HG02938 (cell line): ENCODE measurements around the gene MT1HL1.
"Not testable (repeated sequence)": the region's sequence is repeated elsewhere in the genome, so short reads cannot be mapped to it uniquely, and the experiment has no call there.

Experiments used
- ATAC-seq: cut with Tn5 transposase; IDR thresholded peaks from one replicate; pipeline ENCODE4 v1.9.1; 2021; ENCODE audit warnings: mild to moderate bottlenecking, moderate library complexity; ENCODE audit not compliant: unreplicated experiment

The MT1HL1 gene

DNA sequence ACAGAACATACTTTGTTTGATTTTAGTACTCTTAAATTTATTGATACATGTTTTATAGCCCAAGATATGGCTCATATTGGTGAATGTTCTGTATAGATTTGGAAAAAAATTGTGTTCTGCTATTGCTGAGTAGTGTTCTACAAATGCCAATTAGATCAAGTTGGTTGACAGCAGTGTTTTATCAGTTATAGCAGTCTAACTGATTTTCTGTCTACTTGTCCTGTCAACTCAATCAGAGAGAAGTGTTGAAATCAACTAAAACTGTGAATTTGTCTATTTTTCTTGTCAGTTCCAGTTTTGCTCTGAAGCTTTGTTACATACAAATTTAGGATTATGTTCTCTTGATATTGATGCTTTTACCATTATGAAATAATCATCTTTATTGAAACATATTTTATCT lies 14.7 kb upstream of the MT1HL1 start:
- ATAC-seq, result no peak

DNA sequence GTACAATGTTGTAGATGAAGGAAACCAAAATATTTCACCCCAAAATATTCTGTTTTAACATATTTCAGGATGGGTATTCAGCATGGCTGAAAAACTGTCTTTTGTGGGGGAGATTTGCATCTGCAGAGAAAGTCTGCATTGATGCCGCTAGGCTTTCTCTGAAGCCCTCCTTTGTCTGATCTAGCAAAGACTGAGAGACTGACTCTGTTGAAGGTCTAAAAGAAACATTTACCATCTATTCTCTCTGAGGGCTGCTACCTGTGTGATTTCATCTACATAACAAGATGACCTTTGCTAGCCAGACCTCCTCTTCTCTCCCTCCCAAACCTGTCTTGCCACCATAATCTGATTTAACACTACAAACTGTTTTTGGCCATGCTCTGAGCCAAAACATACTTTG lies 12.4 kb upstream of the MT1HL1 start:
- ATAC-seq, result no peak

DNA sequence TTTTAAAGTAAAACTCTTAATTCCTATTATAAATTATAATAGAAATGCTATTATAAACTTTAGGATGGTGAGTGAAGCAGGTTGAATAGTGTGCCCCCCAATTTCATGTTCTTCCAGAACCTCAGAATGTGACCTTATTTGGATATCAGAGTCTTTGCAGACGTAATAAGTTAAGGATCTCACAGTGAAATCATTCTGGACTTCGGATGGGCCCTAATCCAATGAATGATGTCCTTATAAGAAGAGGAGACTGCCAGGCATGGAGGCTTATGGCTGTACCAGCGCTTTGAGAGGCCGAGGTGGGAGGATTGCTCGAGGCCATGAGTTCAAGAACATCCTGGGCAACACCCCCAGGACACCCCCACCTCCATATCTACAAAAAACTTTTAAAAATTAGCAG lies 9.4 kb upstream of the MT1HL1 start:
- no peak for ATAC-seq

- no peak for ATAC-seq
Observed at GRCh38 chr1:237012788-237013383, 8.6 kb upstream of the MT1HL1 start.

DNA sequence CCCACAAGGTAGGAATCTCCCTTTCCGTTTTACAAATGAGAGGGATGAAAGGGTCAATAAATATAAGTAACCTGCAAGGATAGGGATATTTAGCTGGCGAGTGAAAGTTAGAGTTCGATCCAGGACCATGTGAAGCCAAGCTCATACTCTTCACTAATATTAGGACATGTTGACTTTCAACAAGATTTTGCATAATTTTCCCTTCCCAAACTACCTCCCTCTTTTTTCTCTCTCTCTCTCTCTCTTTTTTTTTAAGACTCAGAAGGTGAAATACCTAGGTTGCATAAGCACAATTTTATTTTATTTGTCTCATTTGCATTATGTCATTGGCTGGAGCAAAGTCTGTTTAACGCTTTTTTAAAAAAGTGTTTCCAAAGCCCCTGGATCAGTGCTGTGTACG lies 8.1 kb upstream of the MT1HL1 start:
- no peak for ATAC-seq

- ATAC-seq, result no peak
Observed at GRCh38 chr1:237011432-237011831, 7.2 kb upstream of the MT1HL1 start.

DNA sequence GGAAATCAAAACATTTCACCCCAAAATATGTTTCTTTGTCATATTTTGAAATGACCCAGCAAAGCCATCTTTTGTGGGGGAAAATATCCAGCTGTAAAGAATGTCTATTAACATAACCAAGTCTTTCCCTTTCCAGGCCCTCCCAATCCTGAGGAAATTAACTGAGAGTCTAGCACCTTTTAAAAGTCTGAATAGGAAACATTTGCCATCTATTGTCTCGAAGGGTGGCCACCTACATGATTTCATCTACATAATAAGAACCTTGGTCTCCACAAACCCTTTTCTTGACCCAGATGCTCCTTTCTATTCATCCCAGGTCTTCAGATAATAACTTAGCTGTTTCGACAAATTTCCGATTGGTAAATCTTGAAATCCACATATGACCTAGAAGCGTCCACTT lies 5.4 kb upstream of the MT1HL1 start:
- ATAC-seq, result no peak

GRCh38 chr1:237007147-237007881 lies 3.1 kb upstream of the MT1HL1 start:
- no peak for ATAC-seq

GRCh38 chr1:237005674-237006073 lies 1.4 kb upstream of the MT1HL1 start:
- ATAC-seq, result no peak

DNA sequence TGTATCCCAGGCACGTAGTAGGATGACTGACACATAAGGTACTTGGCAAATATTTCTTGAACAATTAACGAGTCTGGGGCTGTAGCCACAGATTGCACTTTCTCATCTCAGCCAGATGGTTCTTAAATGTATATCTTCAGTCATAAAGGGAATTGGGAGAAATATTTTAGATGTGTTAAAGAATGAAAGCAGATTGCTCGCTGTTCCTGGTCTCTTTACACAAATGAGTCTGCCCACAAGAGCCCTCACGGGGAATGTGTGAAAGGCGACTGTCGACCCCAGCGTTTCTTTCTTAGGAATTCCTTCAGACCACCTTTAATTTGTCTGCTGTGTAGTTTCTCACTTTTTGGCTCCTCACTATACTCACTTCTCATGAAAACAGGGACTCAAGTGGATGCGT lies 725 bp downstream of the MT1HL1 start:
- ATAC-seq, result no peak

- ATAC-seq, result no peak
Observed at GRCh38 chr1:237000191-237000590, 4.0 kb downstream of the MT1HL1 start.

GRCh38 chr1:236998546-236998945 lies 5.7 kb downstream of the MT1HL1 start:
- no peak for ATAC-seq

DNA sequence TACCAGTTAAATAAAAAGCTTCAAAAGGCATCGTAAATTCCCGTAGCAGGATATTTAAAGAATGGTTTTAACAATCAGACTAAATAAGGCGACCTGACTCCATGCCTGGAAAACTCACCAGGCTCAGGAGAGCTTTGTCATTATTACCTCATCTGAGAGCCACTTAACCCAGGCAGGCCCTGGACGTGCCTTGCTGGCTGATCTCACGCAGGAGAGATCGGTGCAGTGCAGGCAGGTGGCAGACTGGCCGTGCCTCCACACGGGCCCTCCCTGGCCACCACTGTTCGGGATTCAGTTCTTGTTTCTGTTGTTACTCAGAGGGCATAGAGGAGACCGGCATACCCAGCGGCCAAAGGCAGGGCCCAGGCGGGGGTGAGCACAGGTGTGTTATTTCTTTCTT lies 6.4 kb downstream of the MT1HL1 start:
- no peak for ATAC-seq

- no peak for ATAC-seq
Observed at GRCh38 chr1:236997361-236997760, 6.9 kb downstream of the MT1HL1 start.

DNA sequence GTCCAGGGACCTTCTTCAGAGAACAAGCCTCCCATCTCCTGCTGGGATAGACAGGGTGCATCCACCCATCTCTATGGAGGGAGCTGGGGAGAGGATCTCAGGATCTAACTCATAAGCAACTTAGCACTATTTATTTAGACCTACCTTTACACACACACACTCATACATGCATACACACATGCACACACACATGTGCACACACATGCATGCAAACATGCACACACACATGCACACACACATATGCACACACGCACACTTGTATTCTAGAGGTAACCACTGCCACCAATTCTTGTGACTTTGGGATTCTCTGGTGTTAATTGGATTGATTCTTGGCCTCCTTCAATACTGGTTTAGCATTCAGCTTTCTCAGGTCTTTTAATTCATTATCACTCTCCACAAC lies 9.8 kb downstream of the MT1HL1 start:
- no peak for ATAC-seq

DNA sequence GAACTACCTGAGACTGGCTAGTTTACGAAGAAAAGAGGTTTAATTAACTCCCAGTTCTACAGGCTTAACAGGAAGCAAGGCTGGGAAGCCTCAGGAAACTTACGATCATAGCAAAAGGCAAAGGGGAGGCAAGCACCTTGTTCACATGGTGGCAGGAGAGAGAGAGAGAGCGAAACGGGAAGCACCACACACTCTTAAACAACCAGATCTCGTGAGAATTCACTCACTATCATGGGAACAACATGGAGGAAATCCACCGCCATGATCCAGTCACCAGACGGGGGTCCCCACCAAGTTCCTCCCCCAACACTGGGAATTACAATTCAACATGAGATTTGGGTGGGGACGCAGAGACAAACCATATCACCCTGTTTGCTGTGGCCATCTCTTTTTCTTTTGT lies 11.8 kb downstream of the MT1HL1 start:
- ATAC-seq, result no peak

DNA sequence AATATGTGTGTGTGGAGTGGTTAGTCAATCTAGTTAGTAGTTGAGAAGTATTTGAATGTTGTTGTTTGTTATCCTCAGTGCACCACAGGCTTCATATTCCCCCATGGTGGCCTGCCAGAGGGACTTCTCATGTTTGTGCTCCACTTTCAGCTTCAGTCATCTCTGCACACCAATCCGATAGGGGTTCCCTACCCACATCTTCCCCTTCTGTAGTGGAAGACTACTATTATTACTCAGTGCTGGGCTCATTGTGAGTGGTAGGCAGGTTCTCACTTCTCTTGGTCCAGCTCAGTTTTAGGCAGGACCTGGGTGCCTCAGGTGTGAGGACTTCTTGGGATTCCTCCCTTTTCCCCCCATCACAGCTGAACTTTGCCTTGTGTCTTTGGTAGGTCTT lies 14.2 kb downstream of the MT1HL1 start:
- ATAC-seq, result no peak

GRCh38 chr1:236989290-236990051 lies 14.8 kb downstream of the MT1HL1 start:
- no peak for ATAC-seq

DNA sequence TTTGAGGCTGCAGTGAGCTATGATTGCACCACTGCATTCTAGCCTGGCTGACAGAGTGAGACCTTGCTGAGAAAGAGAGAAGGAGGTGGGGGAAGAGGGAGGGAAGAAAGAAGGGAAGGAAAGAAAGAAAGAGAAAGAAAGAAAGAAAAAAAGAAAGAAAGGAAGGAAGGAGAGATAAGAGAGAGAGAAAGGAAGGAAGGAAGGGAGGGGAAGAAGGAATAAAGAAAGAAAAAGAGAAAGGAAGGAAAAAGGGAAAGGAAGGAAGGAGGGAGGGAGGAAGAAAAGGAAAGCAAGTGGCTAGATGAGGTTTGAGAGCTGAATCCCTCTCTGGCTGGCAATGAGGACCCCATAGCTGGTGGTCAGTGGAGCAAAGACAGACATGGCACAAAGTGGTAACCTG lies 20.4 kb downstream of the MT1HL1 start:
- no peak for ATAC-seq

- ATAC-seq, result no peak
Observed at GRCh38 chr1:236982380-236982779, 21.9 kb downstream of the MT1HL1 start.

DNA sequence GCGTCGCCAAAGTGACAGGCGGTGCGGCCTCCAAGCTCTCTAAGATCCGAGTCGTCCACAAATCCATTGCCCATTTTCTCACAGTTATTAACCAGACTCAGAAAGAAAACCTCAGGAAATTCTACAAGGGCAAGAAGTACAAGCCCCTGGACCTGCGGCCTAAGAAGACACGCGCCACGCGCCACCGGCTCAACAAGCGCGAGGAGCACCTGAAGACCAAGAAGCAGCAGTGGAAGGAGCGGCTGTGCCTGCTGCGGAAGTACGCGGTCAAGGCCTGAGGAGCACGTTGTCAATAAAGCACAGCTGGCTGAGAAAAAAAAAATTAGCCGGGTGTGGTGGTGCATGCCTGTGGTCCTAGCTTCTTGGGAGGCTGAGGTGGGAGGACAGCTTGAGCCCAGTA lies 22.8 kb downstream of the MT1HL1 start:
- not testable (repeated sequence) for ATAC-seq

- no peak for ATAC-seq
Observed at GRCh38 chr1:236980673-236981072, 23.6 kb downstream of the MT1HL1 start.
